ENCODE data around the gene RAB22A.

DNA sequence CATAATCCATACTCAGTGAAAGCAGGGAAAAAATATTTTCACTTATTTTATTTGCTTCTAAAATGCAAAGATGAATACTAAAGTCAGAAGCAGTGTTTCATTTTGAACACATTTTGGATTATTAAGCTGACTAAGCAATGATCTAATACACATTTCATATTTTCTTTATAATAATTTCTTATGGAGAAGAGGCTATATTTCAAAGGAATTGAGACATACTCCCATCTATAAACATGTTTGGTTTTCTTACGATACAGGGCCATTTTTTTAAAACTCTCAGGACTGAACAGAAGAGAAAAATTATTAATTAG lies 52.6 kb downstream of the RAB22A start:
- TF ChIP-seq, protein P1, sequence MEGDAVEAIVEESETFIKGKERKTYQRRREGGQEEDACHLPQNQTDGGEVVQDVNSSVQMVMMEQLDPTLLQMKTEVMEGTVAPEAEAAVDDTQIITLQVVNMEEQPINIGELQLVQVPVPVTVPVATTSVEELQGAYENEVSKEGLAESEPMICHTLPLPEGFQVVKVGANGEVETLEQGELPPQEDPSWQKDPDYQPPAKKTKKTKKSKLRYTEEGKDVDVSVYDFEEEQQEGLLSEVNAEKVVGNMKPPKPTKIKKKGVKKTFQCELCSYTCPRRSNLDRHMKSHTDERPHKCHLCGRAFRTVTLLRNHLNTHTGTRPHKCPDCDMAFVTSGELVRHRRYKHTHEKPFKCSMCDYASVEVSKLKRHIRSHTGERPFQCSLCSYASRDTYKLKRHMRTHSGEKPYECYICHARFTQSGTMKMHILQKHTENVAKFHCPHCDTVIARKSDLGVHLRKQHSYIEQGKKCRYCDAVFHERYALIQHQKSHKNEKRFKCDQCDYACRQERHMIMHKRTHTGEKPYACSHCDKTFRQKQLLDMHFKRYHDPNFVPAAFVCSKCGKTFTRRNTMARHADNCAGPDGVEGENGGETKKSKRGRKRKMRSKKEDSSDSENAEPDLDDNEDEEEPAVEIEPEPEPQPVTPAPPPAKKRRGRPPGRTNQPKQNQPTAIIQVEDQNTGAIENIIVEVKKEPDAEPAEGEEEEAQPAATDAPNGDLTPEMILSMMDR (IDR thresholded peaks at IDR 0.05), result no peak
- TF ChIP-seq POLR2A (IDR thresholded peaks at IDR 0.05), result no peak
